Transverse colon (tissue), 4 donors: Measurements from ENCODE around the gene RING1.

ENCODE experiments used
- POLR2AphosphoS5 ChIP-seq, 3 donors: sonication (generic); formaldehyde crosslinking; IDR thresholded peaks; one replicate each; pipeline ENCODE4 v1.6.1; 2016; ENCODE audit warnings: antibody characterized with exemption in 3 of 3
- TF ChIP-seq, protein P1 (sequence below), 5 experiments: fragments of 200-600 bp in 3 of 5; fragments of 450-650 bp in 2 of 5; sonication (generic) in 3 of 5; IDR thresholded peaks; 1 replicate in 2 of 5; 2 replicates in 3 of 5; pipeline ENCODE4 v1.5.1; 2016 to 2017; ENCODE audit warnings: antibody characterized with exemption in 5 of 5, inconsistent platforms in 3 of 5, mild to moderate bottlenecking in 2 of 5, moderate library complexity in 1 of 5

GRCh38 chr6:33174784-33175183 lies 33.5 kb upstream of the RING1 start:
- TF ChIP-seq POLR2AphosphoS5 (IDR thresholded peaks at IDR 0.05): no peak
- TF ChIP-seq, protein P1, sequence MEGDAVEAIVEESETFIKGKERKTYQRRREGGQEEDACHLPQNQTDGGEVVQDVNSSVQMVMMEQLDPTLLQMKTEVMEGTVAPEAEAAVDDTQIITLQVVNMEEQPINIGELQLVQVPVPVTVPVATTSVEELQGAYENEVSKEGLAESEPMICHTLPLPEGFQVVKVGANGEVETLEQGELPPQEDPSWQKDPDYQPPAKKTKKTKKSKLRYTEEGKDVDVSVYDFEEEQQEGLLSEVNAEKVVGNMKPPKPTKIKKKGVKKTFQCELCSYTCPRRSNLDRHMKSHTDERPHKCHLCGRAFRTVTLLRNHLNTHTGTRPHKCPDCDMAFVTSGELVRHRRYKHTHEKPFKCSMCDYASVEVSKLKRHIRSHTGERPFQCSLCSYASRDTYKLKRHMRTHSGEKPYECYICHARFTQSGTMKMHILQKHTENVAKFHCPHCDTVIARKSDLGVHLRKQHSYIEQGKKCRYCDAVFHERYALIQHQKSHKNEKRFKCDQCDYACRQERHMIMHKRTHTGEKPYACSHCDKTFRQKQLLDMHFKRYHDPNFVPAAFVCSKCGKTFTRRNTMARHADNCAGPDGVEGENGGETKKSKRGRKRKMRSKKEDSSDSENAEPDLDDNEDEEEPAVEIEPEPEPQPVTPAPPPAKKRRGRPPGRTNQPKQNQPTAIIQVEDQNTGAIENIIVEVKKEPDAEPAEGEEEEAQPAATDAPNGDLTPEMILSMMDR (IDR thresholded peaks at IDR 0.05): no peak
